ENCODE measurements around the gene PRKCA. TPM values are rescaled to one million over a fixed set of nuclear protein-coding genes. Genes with fewer than 3 reads are reported as not detected.

PRKCA gene
- total RNA-seq, 1 donor from 2014 or later = 4.5 TPM

DNA sequence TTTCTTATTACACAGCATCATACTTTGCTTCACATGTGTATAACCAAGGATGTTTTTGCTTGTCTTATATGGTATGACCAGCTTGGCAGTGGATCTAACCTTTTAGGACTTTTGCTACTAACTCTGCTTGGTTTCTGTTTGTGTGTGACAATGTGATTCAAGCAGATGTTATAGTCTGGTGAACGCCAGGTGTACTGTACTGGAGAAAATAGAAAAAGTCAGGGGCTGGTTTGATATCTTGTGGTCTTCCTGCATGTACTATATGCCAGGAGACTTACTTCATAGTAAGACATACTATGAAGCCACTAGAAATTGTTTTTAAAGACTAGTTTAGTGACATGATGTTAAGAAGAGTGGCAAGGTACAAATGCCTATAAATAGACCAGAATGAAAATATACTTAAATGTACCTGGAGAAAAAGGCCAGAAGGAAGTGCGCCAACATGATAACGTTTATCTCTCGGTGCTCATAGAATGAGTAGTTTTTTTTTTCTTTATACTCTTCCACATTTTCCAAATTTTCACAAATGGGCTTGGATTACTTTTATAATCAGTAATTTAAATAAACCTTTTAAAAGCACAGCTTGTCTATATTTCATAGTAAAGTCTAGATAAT lies 112.3 kb downstream of the PRKCA start:
- no peak for ATAC-seq

DNA sequence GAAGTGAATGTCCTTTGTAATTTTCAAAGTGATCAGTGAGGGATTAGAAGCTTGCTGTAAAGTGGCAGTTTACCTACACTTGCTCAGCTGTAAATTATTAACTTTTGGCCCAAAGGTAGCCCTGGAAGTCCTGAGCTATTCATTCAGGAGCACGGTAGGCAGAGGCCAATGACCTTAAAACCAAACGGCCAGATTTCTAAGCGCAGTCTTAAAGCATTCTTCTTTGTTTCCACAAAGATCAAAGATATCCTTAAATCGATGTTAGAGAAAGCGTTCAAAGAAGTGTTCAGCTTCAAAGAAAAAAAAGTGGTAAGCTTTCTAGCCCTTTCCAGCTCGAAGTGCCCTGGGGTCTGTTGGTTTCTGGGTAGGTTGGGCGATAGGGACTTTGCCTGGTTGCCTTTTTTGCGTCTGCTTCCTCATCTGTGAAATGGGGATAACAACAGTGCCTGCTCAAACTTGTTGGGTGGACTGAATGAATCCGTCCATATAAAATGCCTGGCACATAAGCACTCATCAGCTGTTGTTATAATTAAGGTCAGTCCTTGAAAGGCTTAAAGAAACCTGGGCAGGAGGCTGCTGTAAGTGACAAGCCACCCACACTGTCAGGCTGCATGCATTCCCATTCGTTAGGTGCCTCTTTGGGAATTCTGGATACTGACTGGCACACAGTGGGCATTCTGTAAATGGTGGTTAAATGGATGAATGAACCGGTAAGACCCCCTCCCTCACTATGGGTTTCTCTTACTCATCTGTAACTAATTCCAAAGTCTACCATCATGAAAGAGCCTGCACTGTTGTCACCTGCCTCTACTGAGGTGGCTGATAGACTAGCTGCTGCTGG lies 113.2 kb downstream of the PRKCA start:
- no peak for ATAC-seq

DNA sequence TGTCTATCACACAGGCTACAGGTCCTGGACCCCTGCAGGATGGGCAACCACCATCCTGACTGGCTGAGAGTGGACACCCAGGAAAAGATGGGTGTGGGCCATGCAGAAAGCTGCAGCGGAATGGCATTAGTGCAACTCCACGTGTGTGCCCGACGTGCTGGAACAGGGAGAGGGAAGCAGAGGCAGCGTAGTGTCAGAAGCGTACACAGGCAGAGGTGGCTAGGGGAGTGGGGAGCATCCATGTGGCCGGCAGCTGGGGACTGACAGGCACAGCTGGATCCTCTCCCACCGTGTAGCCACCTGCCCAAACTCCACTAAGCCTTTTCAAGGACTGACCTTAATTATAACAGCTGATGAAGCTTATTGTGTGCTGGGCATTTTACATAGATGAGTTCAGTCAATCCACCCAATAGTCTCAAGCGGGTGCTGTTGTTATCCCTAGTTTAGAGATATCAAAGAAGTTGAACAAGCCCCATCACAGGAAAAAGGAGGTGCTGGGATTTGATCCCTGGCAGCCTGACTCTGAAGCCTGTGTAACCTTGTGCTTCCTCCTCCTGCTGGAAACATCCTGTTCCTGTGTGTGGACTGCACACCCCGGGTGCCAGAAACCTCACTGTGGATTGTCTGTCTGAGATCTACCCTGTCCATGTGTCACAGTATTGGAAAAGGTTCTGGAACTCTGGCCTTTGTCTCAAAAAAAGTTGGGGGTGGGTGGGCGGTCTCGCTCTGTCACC lies 114.0 kb downstream of the PRKCA start:
- no peak for ATAC-seq

DNA sequence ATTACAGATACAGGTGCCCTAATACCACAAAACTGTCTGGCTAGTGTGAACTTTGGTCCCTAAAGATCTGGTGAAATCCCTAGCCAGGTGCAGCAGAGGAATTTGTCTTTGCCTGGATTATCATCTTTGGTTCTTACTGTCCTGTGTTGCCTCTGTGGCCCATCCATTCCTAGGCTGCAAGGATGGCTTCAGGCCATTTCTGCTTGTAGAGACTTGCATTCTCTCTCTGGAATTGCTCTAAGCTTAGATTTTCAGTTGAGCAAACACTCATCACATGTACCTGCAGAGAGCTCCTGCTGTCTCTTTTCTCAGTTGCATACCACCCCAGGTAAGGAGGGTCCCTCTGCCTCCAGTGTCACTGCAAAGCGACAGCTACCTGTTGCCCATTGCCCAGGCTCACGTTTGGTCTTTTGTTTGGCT lies 114.9 kb downstream of the PRKCA start:
- ATAC-seq = no peak

DNA sequence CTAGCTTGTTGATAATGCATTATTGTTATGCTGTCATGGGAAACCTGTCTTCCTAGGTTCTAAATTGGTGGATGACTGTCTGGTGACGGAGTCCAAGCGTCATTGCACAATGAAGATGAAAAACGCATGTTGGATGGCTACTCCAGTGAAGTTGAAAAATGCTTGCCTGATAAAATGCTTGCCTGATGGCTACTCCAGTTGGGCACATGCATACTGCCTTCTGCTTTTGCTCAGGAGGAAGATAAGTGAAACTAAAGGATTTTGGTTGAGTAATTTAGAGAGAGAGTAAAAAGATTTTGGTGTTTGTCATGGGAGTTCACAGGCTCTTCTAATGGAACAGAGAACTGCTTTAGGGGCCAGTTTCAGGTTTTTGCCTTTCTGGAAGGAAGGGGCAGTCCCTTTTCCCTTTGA lies 118.6 kb downstream of the PRKCA start:
- peak; percentile 36 for ATAC-seq

DNA sequence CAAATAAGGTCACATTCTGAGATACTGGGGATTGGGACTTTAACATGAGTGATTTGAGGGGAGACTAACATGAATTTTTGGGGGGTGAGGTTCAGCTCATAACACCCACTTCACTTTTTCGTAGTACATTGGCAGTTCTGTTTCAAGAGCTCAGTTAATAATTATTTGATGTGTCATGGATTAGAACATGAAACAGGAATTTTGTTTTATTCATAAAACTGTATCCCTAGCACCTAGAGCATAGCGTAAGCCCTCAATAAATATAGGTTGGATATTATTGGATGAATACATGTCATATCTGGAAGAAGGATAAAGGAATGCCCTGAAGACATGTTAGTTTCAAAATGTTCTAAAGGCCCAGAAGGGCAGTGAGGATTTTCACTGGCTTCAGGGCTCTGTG lies 119.8 kb downstream of the PRKCA start:
- no peak for ATAC-seq

DNA sequence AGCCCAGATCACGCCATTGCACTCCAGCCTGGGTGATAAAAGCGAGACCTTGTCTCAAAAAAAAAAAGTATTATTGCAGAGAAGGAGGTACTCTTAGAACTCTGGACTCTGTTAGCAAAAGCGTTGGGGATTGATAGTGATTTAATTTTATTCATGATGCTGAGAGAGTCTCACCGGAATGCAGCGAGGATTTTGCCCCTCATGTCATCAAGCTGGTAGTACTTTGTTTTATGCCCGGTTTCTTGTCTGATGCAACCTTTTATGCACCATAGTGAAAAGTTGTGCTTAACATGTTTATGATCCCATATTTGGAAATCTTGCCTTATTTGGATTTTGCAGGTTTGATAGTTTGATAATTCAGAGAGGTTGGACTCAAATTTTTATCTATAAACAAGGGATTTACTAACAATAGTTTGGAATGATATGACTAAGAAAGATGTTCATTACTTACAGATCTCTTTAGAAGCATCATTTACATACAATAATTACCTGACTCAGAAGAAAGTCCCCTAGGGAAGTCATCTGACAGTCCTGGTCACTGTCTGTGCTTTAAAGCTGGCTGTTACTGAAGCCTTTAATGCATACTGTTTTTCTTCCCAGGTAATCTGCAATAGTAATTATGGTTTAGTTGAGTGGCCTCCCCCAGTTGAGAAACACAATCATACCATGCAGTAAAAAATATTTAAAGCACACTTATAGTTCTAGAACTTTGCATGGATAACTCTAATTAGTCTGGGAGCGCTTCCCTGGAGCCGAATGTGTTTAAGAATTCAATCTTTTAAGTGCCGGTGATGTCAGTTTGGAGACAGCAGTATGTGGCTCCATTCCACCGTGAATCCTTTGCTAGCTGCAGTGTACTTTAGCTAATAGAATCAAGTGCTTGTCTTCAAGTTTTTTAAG lies 120.9 kb downstream of the PRKCA start:
- ATAC-seq = no peak

DNA sequence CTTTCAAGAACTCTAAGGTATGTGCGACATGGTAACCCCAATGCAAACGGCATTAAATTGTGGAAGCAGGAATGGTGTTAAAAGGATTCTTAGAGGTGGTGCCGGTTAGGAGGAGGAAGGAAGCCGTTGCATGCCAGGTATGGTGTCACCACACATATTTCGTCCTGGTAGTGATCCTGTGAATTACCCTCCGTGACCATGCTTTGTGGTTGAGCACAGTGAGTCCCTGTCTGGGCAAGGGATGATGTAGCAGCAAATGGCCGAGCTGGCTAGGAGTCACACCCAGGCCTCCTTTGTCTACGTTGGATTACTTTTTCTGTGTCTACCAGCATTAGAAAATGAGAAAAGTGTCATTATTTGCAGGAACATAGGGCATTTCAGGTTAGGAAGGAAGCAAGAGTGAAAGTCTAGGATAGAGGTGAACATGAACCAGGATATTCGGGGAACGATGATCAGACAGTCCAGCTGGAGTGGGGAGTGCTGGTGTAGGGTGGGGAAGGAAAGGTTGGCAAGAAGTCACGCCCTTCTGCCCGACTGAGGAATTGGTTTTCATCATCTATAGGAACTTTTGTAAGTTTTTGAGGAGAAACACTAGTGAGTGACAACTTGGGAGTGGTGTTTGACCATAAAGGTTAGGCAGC lies 123.5 kb downstream of the PRKCA start:
- ATAC-seq = no peak

DNA sequence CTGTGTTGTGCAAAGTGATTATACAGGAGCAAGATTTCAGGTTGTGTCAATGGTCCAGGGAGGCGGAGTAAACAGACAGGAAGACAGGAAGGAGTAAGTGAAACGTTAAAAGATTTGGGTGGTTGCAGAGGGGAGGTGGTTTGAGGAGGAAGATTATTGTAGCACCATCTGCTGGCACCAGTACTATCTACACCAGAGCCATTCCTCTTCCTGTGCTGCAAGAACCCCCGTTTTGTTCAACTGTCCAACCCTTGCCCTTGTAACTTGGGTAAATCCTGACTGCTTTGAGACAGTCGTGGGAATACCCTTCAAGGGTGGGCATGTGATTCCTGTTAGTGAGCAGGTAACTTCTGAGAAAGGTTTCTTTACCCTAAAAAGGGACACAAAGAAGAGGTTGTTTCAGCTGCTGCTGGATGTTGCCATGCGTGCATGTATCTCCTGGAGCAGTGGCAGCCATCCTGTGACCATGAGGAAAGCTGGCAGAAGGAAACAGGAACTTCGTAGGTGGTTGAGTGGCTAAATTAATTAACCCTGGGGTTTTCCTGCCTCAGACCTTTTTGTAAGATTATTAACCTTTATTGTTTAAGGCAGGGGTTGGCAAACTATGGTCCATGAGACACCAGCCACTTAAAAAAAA lies 124.1 kb downstream of the PRKCA start:
- no peak for ATAC-seq

DNA sequence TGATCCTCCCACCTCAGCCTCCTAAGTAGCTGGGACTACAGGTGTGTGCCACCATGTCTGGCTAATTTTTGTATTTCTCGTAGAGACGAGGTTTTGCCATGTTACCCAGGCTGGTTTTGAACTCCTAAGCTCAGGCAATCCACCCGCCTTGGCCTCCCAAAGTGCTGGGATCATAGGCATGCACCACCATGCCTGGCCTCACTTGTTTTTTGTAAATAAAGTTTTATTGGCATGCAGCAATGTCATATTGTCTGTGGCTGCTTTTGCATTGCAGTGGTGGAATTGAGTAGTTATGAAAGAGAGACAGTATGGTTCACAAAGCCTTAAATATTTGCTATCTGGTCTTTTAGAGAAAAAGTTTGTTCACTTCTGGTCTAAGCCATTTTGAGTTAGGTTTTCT lies 124.7 kb downstream of the PRKCA start:
- ATAC-seq = no peak

DNA sequence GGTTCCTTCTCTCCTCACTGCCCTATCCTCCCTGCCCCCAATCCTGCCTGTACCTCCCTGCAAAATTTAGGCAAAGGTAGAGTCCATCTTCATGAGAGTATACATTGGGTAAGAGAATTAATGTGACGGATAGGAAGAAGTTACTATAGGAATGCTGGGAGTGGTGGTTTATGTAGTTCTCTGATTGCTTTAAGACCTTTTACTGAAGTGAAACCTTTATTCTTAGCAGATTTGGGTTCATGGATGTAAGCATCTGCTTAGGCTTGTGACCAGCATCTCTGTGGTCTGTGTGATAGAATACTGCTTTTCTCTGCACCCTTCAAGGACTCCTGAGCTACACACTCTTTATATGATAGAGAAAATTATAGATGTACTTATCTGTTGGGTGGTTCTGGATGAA lies 127.3 kb downstream of the PRKCA start:
- no peak for ATAC-seq

DNA sequence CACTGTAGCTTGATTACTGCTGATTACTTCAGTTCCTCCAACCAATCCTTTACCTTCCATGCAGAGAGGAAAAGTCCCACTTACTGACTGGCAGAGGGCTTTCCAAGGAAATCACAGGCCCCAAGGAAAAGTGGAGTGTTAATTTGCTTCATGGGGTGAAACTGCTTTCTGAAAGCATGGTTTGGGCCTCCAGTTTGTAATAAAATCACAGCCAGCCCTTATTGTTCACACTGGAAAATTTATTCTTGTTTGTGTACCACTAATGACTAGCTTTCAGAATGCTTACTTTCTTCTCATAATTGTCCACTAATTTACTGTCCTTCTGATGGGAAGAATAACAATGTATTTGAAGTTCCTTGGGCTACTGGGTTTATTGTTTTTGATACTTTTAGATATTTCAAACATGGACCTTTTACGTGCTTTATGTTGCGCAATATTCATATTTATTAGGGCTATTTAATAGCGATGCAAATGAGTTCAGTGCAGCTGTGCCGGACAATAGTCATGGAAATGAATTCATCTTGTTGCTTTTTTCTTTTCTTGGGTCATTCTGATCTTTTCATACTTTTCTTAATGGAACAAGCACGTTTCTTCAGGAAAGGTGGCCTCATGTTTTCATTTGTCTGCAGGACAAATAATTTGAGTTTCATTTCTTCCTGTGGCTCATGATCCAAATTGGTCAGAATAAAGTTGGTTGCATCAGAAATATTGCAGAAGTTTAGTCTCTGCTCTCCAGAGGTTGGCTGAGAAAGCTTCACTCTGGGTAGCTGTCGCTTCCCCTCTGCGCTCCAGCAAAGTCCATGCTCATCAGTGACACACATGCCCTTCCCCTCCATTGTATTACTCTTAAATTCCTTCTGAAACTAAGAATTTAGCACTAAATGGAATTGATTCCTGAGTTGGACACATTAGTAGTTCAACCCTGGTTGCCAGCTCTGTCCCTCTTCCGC lies 128.7 kb downstream of the PRKCA start:
- ATAC-seq = no peak

DNA sequence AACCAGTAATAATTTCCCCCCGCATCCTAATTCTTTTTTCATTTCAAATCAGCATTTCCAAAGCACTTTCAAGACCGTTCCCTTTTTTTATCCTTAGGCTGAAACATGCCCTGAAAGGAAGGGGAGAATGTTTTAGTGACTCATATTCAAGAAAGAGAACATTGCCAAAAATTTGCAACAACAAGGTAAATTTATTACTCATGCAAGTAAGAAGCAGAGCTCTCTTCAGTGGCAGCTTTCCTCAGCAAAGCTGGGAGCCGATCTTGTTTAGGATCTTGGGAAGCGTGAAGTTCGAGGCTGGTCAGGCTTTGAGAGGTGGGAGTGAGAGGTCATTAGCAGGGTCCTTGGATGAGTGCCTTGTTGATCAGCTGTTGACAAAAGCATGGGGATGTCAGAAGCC lies 129.5 kb downstream of the PRKCA start:
- peak; percentile 54 for ATAC-seq

DNA sequence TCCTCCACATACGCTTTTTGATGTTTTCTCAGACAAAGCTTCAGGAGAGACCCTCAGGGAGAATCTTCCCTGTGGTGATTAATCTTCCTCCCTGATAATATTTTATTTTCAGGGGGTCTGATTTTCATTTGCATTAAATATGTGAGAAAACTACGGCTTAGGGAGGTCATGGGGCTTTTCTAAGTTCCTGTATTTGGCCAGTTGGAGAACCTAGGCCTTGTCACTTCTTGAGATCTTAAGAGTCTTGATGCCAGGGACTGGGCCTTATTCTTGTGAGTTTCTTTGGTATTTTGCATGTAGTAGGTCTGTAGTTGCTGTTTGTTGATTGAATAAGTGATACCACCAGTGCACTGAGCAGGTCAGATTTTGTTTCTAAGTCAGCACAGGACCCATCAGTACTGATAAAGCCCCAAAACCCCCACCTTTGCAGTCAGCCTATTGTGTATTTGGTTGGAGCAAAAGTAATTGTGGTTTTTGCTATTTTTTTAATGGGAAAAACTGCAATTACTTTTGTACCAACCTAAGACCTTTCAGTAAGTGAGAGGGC lies 130.1 kb downstream of the PRKCA start:
- ATAC-seq = no peak

DNA sequence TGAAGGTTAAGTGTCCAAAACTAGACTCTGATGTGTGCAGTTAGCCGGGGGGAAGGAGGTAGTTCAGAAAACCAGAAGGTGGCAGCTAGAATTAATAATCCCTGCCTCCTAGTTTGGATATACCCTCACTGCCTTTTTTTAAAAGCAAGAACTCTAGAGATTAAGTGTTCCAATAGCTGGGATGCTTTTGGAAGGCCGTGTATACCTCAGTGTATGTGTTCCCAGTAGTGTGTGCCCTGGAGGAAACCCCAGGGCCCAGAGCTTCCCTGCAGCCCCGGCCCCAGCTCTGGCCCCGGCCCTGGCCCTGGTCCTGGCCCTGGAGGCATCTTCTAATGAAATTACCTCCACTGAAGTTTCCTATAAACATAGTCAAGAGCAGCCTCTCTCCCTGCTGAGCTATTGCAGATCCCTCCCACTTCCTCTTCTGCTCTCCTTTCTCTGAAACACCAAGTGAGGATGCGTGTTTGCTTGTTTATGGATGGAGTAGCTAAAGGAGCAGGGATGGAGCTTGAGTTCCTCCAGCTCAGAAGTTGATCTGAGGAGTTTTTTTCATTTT lies 130.7 kb downstream of the PRKCA start:
- ATAC-seq = no peak

DNA sequence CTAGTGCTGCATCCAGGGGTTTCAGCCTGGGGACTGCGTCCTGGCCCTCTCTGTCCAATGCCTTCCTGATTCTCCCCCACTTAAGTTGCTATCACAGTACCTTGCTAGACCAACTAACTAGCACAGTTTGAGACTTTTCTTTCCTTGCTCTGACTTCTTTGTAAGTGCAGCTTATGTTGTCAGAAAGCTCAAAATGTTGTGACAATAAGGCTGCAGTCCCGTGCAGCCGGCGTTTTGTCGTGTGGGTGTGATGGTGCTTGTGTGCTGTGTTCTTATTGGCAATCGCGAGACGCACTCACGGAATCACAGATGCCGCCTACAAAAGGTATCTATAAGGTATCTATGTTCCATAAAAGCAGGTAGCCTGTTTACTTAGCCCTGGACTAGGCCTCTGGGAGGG lies 132.8 kb downstream of the PRKCA start:
- no peak for ATAC-seq

DNA sequence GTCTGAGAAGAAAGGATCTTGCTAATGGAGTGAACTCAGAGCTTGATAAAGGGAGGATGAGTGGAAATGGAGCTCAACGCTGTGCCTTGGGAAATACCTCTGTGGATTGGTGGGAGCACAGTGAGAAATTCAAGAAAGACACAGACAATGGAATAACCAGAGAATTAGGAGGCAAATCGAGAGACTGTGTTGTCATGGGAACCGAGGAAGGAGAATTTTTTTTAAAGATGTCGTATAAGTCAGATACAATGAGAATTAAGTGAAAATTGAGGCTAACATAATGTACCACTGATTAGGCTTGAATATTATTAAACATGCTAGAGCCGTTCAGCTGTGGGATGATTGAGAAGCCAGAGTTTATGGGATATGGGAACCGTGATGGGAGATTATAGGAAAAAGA lies 134.2 kb downstream of the PRKCA start:
- no peak for ATAC-seq

DNA sequence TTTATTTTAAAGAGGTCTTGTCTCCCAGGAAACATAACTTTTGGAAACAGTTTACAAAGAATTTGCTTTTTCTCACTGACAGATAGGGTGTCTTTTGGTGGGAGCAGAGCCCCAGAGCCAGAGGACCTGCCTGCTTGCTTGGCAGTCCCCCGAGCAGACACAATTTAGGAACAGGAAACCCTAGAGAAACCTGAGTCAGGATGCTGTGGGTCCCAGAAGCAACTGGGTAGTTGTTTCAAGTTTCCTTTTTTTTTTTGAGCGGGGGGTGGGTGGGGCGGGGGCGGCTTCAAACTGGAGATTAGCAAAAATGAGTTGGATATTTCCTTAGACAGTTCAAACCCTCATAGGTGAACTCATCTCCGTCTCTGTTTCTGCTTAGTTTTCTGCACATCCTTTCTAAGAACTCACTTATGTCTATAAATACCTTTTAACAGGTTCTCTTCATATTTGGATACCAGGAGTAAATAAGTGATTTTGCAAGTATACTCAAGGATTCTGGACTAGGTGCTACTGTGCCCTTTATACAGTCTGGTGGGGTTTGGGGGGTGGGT lies 135.1 kb downstream of the PRKCA start:
- no peak for ATAC-seq

DNA sequence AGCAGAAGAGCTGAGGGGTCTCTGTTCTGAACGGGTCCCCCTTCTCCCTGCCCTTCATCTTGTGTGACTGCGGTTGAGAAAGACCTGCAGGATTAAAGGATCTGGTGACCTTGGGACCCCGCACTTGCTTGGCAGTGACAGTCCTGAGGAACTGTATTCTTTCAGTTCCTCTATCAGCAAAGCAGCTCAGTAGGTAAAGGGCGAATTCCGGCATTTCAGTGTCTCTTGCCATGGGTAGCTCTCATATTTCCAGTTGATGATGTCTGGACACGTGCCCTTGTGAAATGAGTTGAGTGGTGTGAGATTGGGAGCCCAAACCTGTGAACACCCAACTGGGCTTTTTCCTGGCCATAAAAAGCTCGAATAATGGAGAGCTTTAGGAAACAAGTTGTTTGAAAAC lies 135.7 kb downstream of the PRKCA start:
- ATAC-seq = no peak
